Rectal smooth muscle tissue (tissue), 1 donor: ENCODE measurements around the gene ZNF146.
"Not testable (repeated sequence)": the region's sequence is repeated elsewhere in the genome, so short reads cannot be mapped to it uniquely, and the experiment has no call there.

Experiments
- H3K27ac ChIP-seq: one replicate; pipeline ENCODE4 v1.7.0; 2013; ENCODE audit warnings: low read depth, low read length, inconsistent platforms
- H3K27me3 ChIP-seq: one replicate; pipeline ENCODE4 v1.7.0; 2013; ENCODE audit warnings: low read length; ENCODE audit not compliant: control insufficient read depth, insufficient read depth
- H3K36me3 ChIP-seq: one replicate; pipeline ENCODE4 v1.7.0; 2013; ENCODE audit warnings: low read length; ENCODE audit not compliant: control insufficient read depth, insufficient read depth
- H3K4me1 ChIP-seq: one replicate; pipeline ENCODE4 v1.7.0; 2013; ENCODE audit warnings: low read length; ENCODE audit not compliant: control insufficient read depth, insufficient read depth
- H3K4me3 ChIP-seq: one replicate; pipeline ENCODE4 v1.7.0; 2013; ENCODE audit warnings: low read length
- H3K9ac ChIP-seq: one replicate; pipeline ENCODE4 v1.7.0; 2013; ENCODE audit warnings: low read length

Gene ZNF146

GRCh38 chr19:36266375-36266961 lies 51.6 kb downstream of the ZNF146 start:
- Histone ChIP-seq H3K9ac (no peak overlapping the region), H3K4me3 (no peak overlapping the region), H3K4me1 (no peaks in the 10 kb centered on the region)

GRCh38 chr19:36267061-36267845 lies 52.3 kb downstream of the ZNF146 start:
- no peaks in the 10 kb centered on the region for H3K36me3 ChIP-seq
- H3K4me1 ChIP-seq, result no peaks in the 10 kb centered on the region
- H3K9ac ChIP-seq, result no peak overlapping the region
- H3K4me3 ChIP-seq, result no peak overlapping the region
- H3K27ac ChIP-seq, result no peak overlapping the region
- no peaks in the 10 kb centered on the region for H3K27me3 ChIP-seq

More at GRCh38 chr19:36266375-36266961, 51.6 kb downstream of the ZNF146 start:
- Histone ChIP-seq H3K36me3 (no peaks in the 10 kb centered on the region), H3K27ac (no peak overlapping the region), H3K27me3 (no peaks in the 10 kb centered on the region)

- not testable (repeated sequence) for H3K27ac ChIP-seq, H3K27me3 ChIP-seq, H3K4me1 ChIP-seq, H3K4me3 ChIP-seq, H3K36me3 ChIP-seq, H3K9ac ChIP-seq
Observed at GRCh38 chr19:36268081-36268480, 53.2 kb downstream of the ZNF146 start.

- H3K27me3 ChIP-seq, H3K4me1 ChIP-seq, H3K9ac ChIP-seq, H3K4me3 ChIP-seq, H3K36me3 ChIP-seq, H3K27ac ChIP-seq: not testable (repeated sequence)
Observed at GRCh38 chr19:36268591-36268990, 53.7 kb downstream of the ZNF146 start.

GRCh38 chr19:36269295-36269694 lies 54.4 kb downstream of the ZNF146 start:
- not testable (repeated sequence) for H3K4me3 ChIP-seq, H3K4me1 ChIP-seq, H3K9ac ChIP-seq, H3K27ac ChIP-seq, H3K36me3 ChIP-seq, H3K27me3 ChIP-seq
